GM18907 (cell line): ENCODE data around the gene KRT31.
"Not testable (repeated sequence)": the region's sequence is repeated elsewhere in the genome, so short reads cannot be mapped to it uniquely, and the experiment has no call there.

ENCODE experiments used
- ATAC-seq: cut with Tn5 transposase; IDR thresholded peaks from one replicate; pipeline ENCODE4 v1.9.1; 2021; ENCODE audit warnings: mild to moderate bottlenecking, moderate library complexity; ENCODE audit not compliant: unreplicated experiment

Gene KRT31

DNA sequence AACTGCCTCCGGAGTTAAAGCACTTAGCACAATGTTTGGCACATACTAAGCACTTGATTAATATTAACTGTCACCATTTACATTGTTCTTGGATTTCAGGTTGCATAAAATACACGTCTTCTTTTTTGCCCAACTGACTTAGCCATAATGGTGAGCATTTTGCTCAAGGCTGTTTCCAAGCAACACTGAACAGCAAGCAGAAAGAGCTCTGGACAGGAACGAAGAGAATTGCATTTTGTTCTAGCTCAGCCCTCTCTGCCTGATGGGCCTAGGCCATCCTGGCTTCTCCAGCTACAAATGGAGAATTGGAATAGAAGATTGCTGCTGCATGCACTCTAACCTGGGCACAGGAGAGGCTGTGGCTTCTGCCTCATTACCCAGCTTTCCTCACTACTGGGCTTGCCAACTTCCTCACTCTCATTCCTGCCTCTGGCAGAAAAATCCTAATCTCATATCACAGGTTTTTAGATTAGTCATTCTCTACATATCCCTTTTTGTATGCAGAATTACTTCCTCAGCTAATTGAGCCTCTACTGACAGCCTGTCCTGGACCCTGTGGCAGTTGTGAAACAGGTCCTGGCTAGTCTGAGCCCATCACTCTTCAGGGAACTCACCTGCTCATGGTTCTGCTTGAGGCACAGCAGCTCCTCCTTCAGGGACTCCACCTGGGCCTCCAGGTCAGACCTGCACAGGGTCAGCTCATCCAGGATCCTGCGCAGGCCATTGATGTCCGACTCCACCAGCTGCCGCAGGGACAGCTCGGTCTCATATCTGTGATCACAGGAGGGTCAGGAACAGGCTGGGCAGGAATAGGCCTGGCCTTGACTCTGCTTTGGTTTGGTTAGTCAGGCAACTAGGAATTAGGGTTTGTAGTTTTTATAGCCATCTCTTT, 49.3 kb downstream of the KRT31 start:
- ATAC-seq = no peak

DNA sequence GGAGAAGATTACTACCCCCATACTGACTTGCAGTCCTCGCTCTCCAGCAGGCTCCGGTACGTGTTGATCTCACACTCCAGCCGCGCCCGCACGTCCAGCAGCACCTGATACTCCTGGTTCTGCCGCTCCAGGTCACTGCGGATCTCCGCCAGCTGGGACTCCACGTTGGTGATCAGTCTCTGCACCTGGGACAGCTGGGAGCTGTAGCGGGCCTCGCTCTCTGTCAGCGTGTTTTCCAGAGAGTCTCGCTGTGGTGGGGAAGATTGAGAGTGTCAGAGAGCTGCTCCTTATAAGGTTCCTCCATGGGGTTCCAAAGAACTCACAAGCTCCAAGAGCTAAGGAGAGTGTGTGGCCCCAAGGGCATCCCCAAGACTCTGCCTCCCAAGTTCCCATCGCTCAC, 51.0 kb downstream of the KRT31 start:
- not testable (repeated sequence) for ATAC-seq

DNA sequence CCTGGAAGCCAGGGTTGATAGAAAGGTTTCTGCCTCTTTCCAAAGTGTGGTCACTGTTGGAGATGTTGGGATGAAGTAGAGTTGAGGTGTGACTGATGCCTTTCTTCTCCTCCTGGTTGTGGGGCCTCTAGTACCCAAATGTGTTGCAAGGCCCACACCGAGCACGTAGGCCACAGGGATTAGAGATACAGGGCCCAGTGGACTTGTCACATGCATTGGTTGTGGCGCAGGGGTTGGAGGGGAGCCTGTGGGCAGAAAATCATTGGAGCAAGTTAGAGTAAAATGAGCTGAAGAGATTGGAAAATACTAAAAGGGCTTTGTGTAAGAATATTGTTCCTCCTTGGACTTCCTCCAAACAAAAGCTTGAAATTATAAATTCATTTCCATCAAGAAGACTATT, 51.4 kb downstream of the KRT31 start:
- ATAC-seq = no peak
